Hematopoietic multipotent progenitor cell treated with erythropoietin and hydrocortisone succinate and interleukin-3 and kit ligand, for 6 days (in vitro differentiated cells): ENCODE data around the gene AGBL3.
"Not testable (repeated sequence)": the region's sequence is repeated elsewhere in the genome, so short reads cannot be mapped to it uniquely, and the experiment has no call there.

Experiments used
- DNase-seq: peaks from one replicate; pipeline ENCODE4 v3.0.0-alpha.2; 2015

Gene AGBL3

GRCh38 chr7:135169141-135169963 lies 183.0 kb downstream of the AGBL3 start:
- peak; percentile 88 for DNase-seq

- DNase-seq, result peak; percentile 49
Measured at GRCh38 chr7:135169964-135170273, 183.6 kb downstream of the AGBL3 start.

GRCh38 chr7:135170274-135170997 lies 184.1 kb downstream of the AGBL3 start, which contains the start of gene CYREN:
Gene CYREN, minus strand, starts transcription at chr7:135170707. Its CDS starts 1,785 bp downstream, at chr7:135168922.
- DNase-seq, result peak; percentile 97

GRCh38 chr7:135170998-135171481 lies 184.7 kb downstream of the AGBL3 start:
- not testable (repeated sequence) for DNase-seq

GRCh38 chr7:135171581-135172291 lies 185.4 kb downstream of the AGBL3 start:
- not testable (repeated sequence) for DNase-seq

GRCh38 chr7:135173916-135174315 lies 187.6 kb downstream of the AGBL3 start:
- DNase-seq, result not testable (repeated sequence)

GRCh38 chr7:135174941-135175340 lies 188.6 kb downstream of the AGBL3 start:
- no peak for DNase-seq

GRCh38 chr7:135175931-135176330 lies 189.6 kb downstream of the AGBL3 start:
- DNase-seq, result no peak

- DNase-seq, result no peak
Measured at GRCh38 chr7:135177028-135177696, 190.9 kb downstream of the AGBL3 start.

- DNase-seq, result no peak
Measured at GRCh38 chr7:135178364-135178763, 192.1 kb downstream of the AGBL3 start.

- no peak for DNase-seq
Measured at GRCh38 chr7:135179321-135179925, 193.1 kb downstream of the AGBL3 start.

- DNase-seq, result no peak
Measured at GRCh38 chr7:135180122-135180521, 193.8 kb downstream of the AGBL3 start.

GRCh38 chr7:135181261-135181928 lies 195.1 kb downstream of the AGBL3 start:
- peak; percentile 26 for DNase-seq

- DNase-seq, result no peak
Measured at GRCh38 chr7:135181929-135182678, 195.8 kb downstream of the AGBL3 start.

GRCh38 chr7:135183478-135183877 lies 197.2 kb downstream of the AGBL3 start:
- no peak for DNase-seq

GRCh38 chr7:135184254-135184841 lies 198.0 kb downstream of the AGBL3 start:
- DNase-seq, result peak; percentile 25
